CD4-positive, alpha-beta memory T cell (primary cell): ENCODE measurements around the gene MCL1. TPM values are rescaled to one million over a fixed set of nuclear protein-coding genes. Genes with fewer than 3 reads are reported as not detected.
A peak's percentile ranks its signal among the peaks of the same experiment; 100 is the strongest.
"Not testable (repeated sequence)": the region's sequence is repeated elsewhere in the genome, so short reads cannot be mapped to it uniquely, and the experiment has no call there.

ENCODE experiments used
- CTCF ChIA-PET: fragments of 350-600 bp; sonication (Branson Sonifier 250); formaldehyde crosslinking; loops from one replicate; lab custom pipeline; 2021; ENCODE audit warnings: inconsistent platforms; ENCODE audit not compliant: partially characterized antibody; lab: Charles Lee
- POLR2A ChIA-PET: fragments of 350-600 bp; sonication (Branson Sonifier 250); formaldehyde crosslinking; loops from one replicate; lab custom pipeline; 2021; ENCODE audit not compliant: partially characterized antibody; lab: Charles Lee
- DNase-seq, 5 donors: peaks; one replicate each; pipeline versions ENCODE4 v3.0.0 to v3.0.0-alpha.2; 2020 to 2022; ENCODE audit warnings: mixed read lengths in 1 of 5
- H3K27ac ChIP-seq: one replicate; pipeline ENCODE4 v1.7.0; 2013; ENCODE audit warnings: low read depth, low read length
- H3K27me3 ChIP-seq: 2 replicates; pipeline ENCODE4 v1.7.0; 2013; ENCODE audit warnings: mild to moderate bottlenecking, low read length, moderate library complexity; ENCODE audit not compliant: insufficient read depth
- H3K36me3 ChIP-seq: 2 replicates; pipeline ENCODE4 v1.7.0; 2013; ENCODE audit warnings: mild to moderate bottlenecking, low read length, moderate library complexity; ENCODE audit not compliant: insufficient read depth
- H3K4me1 ChIP-seq: 2 replicates; pipeline ENCODE4 v1.7.0; 2013; ENCODE audit warnings: mild to moderate bottlenecking, low read length, moderate library complexity; ENCODE audit not compliant: insufficient read depth
- H3K4me3 ChIP-seq, 2 donors: one replicate each; pipeline ENCODE4 v1.7.0; 2013; ENCODE audit warnings: low read length in 2 of 2, mild to moderate bottlenecking in 1 of 2
- H3K9me3 ChIP-seq, 2 donors: one replicate each; pipeline ENCODE4 v1.7.0; 2013; ENCODE audit warnings: low read length in 2 of 2, control low read depth in 1 of 2; ENCODE audit not compliant: control insufficient read depth in 1 of 2
- H3K27ac Mint-ChIP-seq, 7 donors: one replicate each; pipeline ENCODE4 v1.8.0; 2020 to 2021; ENCODE audit warnings: mixed read lengths in 7 of 7, mild to moderate bottlenecking in 6 of 7, inconsistent platforms in 3 of 7, moderate library complexity in 3 of 7
- H3K27me3 Mint-ChIP-seq, 2 donors: one replicate each; pipeline ENCODE4 v1.8.0; 2020 to 2021; ENCODE audit warnings: mixed read lengths in 2 of 2
- H3K36me3 Mint-ChIP-seq, 2 donors: one replicate each; pipeline ENCODE4 v1.8.0; 2020 to 2021; ENCODE audit warnings: mixed read lengths in 2 of 2, inconsistent platforms in 1 of 2, mild to moderate bottlenecking in 1 of 2
- H3K4me1 Mint-ChIP-seq, 4 donors: one replicate each; pipeline ENCODE4 v1.8.0; 2020 to 2021; ENCODE audit warnings: mixed read lengths in 4 of 4, mild to moderate bottlenecking in 1 of 4
- H3K4me3 Mint-ChIP-seq, 8 donors: one replicate each; pipeline ENCODE4 v1.8.0; 2020 to 2021; ENCODE audit warnings: mixed read lengths in 8 of 8, mild to moderate bottlenecking in 7 of 8, moderate library complexity in 6 of 8, inconsistent platforms in 3 of 8
- H3K9me3 Mint-ChIP-seq, 8 donors: one replicate each; pipeline ENCODE4 v1.8.0; 2020 to 2021; ENCODE audit warnings: mixed read lengths in 8 of 8, mild to moderate bottlenecking in 5 of 8, inconsistent platforms in 3 of 8, moderate library complexity in 1 of 8
- intact Hi-C: fragments of 100-400 bp; cut with micrococcal nuclease; formaldehyde crosslinking; loops from one replicate; pipeline ENCODE4 v1.15.1; 2023
- polyA plus RNA-seq, 2 donors: library from polyadenylated mRNA; unstranded; fragments of 300-500 nt; fragmentation: Illumina TruSeq; gene quantifications; one replicate each; pipeline ENCODE4 v1.2.3, GENCODE V29; 2021
- total RNA-seq, 2 experiments: library from RNA; stranded (reverse); gene quantifications; one replicate each; pipeline ENCODE4 v1.2.3, GENCODE V29; 2021

Gene MCL1
- total and polyA plus RNA-seq, 4 experiments from 2014 or later, result 116 to 331 (median 261) TPM

GRCh38 chr1:150567717-150568593 is 11.5 kb downstream of the MCL1 start:
- H3K36me3 ChIP-seq, result peaks cover 1% of the 10 kb centered on the region
- H3K27me3 ChIP-seq, result no peaks in the 10 kb centered on the region
- Mint-ChIP-seq H3K27me3 (no peaks in the 10 kb centered on the region), H3K9me3 (peaks cover 0 to 2% (median 0%) of the 10 kb centered on the region in 8 donors), H3K27ac (peak overlapping the region; percentile 93 to 99 (median 94)), H3K4me3 (peak overlapping the region; percentile 87 to 98 (median 89)), H3K4me1 (peaks cover 48 to 97% (median 74%) of the 10 kb centered on the region in 4 donors), H3K36me3 (peaks cover 23 to 47% of the 10 kb centered on the region in 2 donors)
- intact Hi-C loops, result loop anchor here (1.0 kb wide), 1 partner anchor 9 kb away; no protein-coding TSS in a partner anchor
- no peaks in the 10 kb centered on the region for H3K9me3 ChIP-seq
- peak in 3 of 5 donors; percentile 33 to 72 (median 67) for DNase-seq
- H3K27ac ChIP-seq, result peak overlapping the region; percentile 58
- peaks cover 93% of the 10 kb centered on the region for H3K4me1 ChIP-seq
- ChIA-PET CTCF (interaction anchor here (1.3 to 16.7 kb wide), 4 partner anchors 5 to 61 kb away, joined by 4 to 501 read pairs (median 433); partner anchors contain the start of genes ENSA and MCL1), POLR2A (interaction anchor here (0.8 to 18.6 kb wide), 11 partner anchors 4 to 406 kb away, joined by 3 to 1751 read pairs (median 5); partner anchors contain the start of genes ENSA, GOLPH3L, MCL1 and RPRD2)
- peak overlapping the region; percentile 43 to 45 for H3K4me3 ChIP-seq

DNA sequence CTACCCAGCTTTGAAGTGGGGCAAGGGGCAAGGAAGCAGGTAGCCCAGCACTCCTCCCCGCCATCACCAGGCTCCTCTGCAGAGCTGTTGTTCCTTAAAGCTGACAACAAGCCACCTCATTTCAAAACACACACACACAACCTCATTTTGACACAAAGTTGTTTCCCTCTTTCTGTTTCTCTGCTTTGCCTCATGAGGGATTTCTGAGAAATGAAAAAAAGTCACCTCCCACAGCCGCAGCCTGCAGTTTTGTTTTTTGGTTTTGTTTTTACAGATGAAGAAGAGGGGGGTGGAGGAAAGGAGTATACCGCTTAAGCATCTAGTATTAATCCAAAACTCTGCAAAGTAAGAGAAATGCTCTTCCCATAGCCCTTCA is 12.1 kb downstream of the MCL1 start:
- intact Hi-C loops, result no loop called here
- H3K36me3 Mint-ChIP-seq, result peaks cover 17 to 41% of the 10 kb centered on the region in 2 donors
- ChIA-PET CTCF (interaction anchor here (1.3 to 16.7 kb wide), 4 partner anchors 4 to 62 kb away, joined by 4 to 501 read pairs (median 433); partner anchors contain the start of genes ENSA and MCL1), POLR2A (interaction anchor here (0.8 to 18.6 kb wide), 10 partner anchors 4 to 407 kb away, joined by 3 to 1751 read pairs (median 6); partner anchors contain the start of genes ENSA, GOLPH3L, MCL1 and RPRD2)
- H3K9me3 Mint-ChIP-seq, result peaks cover 0 to 2% (median 0%) of the 10 kb centered on the region in 8 donors
- Histone ChIP-seq H3K4me1 (peaks cover 93% of the 10 kb centered on the region), H3K27ac (peak overlapping the region; percentile 58), H3K36me3 (no peaks in the 10 kb centered on the region), H3K9me3 (no peaks in the 10 kb centered on the region), H3K27me3 (no peaks in the 10 kb centered on the region), H3K4me3 (peak overlapping the region; percentile 43 to 45)
- H3K27me3 Mint-ChIP-seq, result no peaks in the 10 kb centered on the region
- peaks cover 48 to 97% (median 73%) of the 10 kb centered on the region in 4 donors for H3K4me1 Mint-ChIP-seq
- H3K27ac Mint-ChIP-seq, result peak overlapping the region; percentile 93 to 99 (median 94)
- H3K4me3 Mint-ChIP-seq, result peak overlapping the region; percentile 87 to 98 (median 89)
- peak; percentile 76 to 86 (median 83) for DNase-seq

GRCh38 chr1:150566589-150567340 is 12.6 kb downstream of the MCL1 start:
- intact Hi-C loops, result no loop called here
- Mint-ChIP-seq H3K27ac (peak overlapping the region; percentile 93 to 99 (median 94)), H3K4me3 (peak overlapping the region; percentile 87 to 98 (median 89)), H3K4me1 (peaks cover 48 to 96% (median 72%) of the 10 kb centered on the region in 4 donors), H3K9me3 (peaks cover 0 to 3% (median 0%) of the 10 kb centered on the region in 8 donors), H3K36me3 (peaks cover 16 to 37% of the 10 kb centered on the region in 2 donors), H3K27me3 (no peaks in the 10 kb centered on the region)
- POLR2A ChIA-PET, result interaction anchor here (0.9 to 16.5 kb wide), 8 partner anchors 10 to 332 kb away, joined by 3 to 1751 read pairs (median 98); partner anchors contain the start of genes ENSA, GOLPH3L and MCL1
- no peaks in the 10 kb centered on the region for H3K27me3 ChIP-seq
- CTCF ChIA-PET, result interaction anchor here (8.8 to 13.6 kb wide), 3 partner anchors 9 to 61 kb away, joined by 102 to 501 read pairs (median 433); partner anchors contain the start of genes ENSA and MCL1
- no peaks in the 10 kb centered on the region for H3K36me3 ChIP-seq
- no peaks in the 10 kb centered on the region for H3K9me3 ChIP-seq
- peak overlapping the region; percentile 58 for H3K27ac ChIP-seq
- peaks cover 90% of the 10 kb centered on the region for H3K4me1 ChIP-seq
- peak overlapping the region; percentile 43 to 45 for H3K4me3 ChIP-seq
- DNase-seq, result peak in 2 of 5 donors; percentile 23 to 31

DNA sequence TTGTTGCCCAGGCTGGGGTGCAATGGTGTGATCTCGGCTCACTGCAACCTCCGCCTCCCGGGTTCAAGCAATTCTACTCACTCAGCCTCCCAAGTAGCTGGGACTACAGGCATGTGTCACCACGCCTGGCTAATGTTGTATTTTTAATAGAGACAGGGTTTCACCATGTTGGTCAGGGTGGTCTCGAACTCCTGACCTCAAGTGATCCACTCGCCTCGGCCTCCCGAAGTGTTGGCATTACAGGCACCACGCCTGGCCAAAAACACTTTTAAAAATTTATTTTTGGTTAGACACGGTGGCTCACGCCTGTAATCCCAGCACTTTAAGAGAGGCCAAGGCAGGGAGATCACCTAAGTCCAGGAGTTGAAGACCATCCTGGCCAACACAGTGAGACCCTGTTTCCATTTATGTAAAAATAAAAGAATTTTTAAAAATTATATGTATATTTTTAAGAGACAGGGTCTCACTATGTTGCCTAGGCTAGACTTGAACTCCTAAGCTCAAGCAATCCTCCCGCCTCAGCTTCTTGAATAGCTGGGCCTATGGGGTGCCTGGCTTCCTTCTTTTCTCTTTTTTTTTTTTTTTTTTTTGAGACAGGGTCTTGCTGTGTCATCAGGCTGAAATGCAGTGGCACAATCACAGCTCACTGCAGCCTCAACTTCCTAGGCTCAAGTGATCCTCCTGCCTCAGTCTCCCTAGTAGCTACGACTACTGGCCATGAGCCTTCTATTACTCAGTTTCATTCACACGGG is 14.0 kb downstream of the MCL1 start:
- H3K36me3 ChIP-seq, H3K9me3 Mint-ChIP-seq, H3K27me3 Mint-ChIP-seq, H3K9me3 ChIP-seq, H3K27me3 ChIP-seq, intact Hi-C loops: not testable (repeated sequence)
- ChIA-PET CTCF (interaction anchor here (0.7 to 13.6 kb wide), 5 partner anchors 10 to 62 kb away, joined by 3 to 501 read pairs (median 102); partner anchors contain the start of genes ENSA and MCL1), POLR2A (interaction anchor here (1.9 to 16.5 kb wide), 5 partner anchors 11 to 201 kb away, joined by 7 to 1751 read pairs (median 190); partner anchors contain the start of genes ENSA, MCL1, RPRD2 and TARS2)
- peak overlapping the region; percentile 73 to 99 (median 98) for H3K27ac Mint-ChIP-seq
- peak in 1 of 5 donors; percentile 6 for DNase-seq
- H3K4me3 Mint-ChIP-seq, result peak overlapping the region in 7 of 8 donors; percentile 36 to 99 (median 69)
- Histone ChIP-seq H3K4me1 (peaks cover 85% of the 10 kb centered on the region), H3K4me3 (peak overlapping the region in 1 of 2 donors; percentile 4), H3K27ac (peak overlapping the region; percentile 93)
- peaks cover 9 to 32% of the 10 kb centered on the region in 2 donors for H3K36me3 Mint-ChIP-seq
- H3K4me1 Mint-ChIP-seq, result peaks cover 49 to 96% (median 72%) of the 10 kb centered on the region in 4 donors

GRCh38 chr1:150564051-150564991 is 15.1 kb downstream of the MCL1 start:
- peaks cover 83% of the 10 kb centered on the region for H3K4me1 ChIP-seq
- H3K27ac Mint-ChIP-seq, result peak overlapping the region; percentile 95 to 100 (median 99)
- H3K36me3 ChIP-seq, result no peaks in the 10 kb centered on the region
- H3K4me1 Mint-ChIP-seq, result peaks cover 48 to 93% (median 68%) of the 10 kb centered on the region in 4 donors
- ChIA-PET CTCF (interaction anchor here (0.7 to 13.6 kb wide), 8 partner anchors 11 to 67 kb away, joined by 3 to 501 read pairs (median 24); partner anchors contain the start of genes ENSA, FALEC and MCL1), POLR2A (interaction anchor here (0.6 to 16.5 kb wide), 15 partner anchors 12 to 678 kb away, joined by 3 to 1751 read pairs (median 6); partner anchors contain the start of genes ENSA, GOLPH3L, MCL1 and RPRD2)
- no peaks in the 10 kb centered on the region for H3K27me3 Mint-ChIP-seq
- DNase-seq, result peak in 3 of 5 donors; percentile 32 to 52 (median 49)
- no peaks in the 10 kb centered on the region for H3K27me3 ChIP-seq
- peaks cover 0 to 24% of the 10 kb centered on the region in 2 donors for H3K36me3 Mint-ChIP-seq
- peak overlapping the region; percentile 90 to 99 (median 93) for H3K4me3 Mint-ChIP-seq
- H3K9me3 ChIP-seq, result no peaks in the 10 kb centered on the region
- H3K27ac ChIP-seq, result peak overlapping the region; percentile 93
- H3K9me3 Mint-ChIP-seq, result peaks cover 0 to 5% (median 0%) of the 10 kb centered on the region in 8 donors
- intact Hi-C loops, result loop anchor here (5.0 kb wide), 5 partner anchors 202 to 593 kb away; partner anchors contain the start of genes CDC42SE1, CTSS, MINDY1 and PRUNE1
- peak overlapping the region; percentile 72 to 79 for H3K4me3 ChIP-seq
